Measurements from ENCODE around the gene MTG1.
"Not testable (repeated sequence)": the region's sequence is repeated elsewhere in the genome, so short reads cannot be mapped to it uniquely, and the experiment has no call there.

The MTG1 gene

GRCh38 chr10:133400624-133401424 is 6.9 kb downstream of the MTG1 start:
- DNase-seq (ENCODE audit: low read depth), result no peak

GRCh38 chr10:133401500-133401899 is 7.5 kb downstream of the MTG1 start:
- no peak for DNase-seq (ENCODE audit: low read depth)

- DNase-seq (ENCODE audit: low read depth), result no peak
These were observed 8.2 kb downstream of the MTG1 start for GRCh38 chr10:133401981-133402725.

- no peak for DNase-seq (ENCODE audit: low read depth)
These were observed 9.4 kb downstream of the MTG1 start for GRCh38 chr10:133403359-133403758.

DNA sequence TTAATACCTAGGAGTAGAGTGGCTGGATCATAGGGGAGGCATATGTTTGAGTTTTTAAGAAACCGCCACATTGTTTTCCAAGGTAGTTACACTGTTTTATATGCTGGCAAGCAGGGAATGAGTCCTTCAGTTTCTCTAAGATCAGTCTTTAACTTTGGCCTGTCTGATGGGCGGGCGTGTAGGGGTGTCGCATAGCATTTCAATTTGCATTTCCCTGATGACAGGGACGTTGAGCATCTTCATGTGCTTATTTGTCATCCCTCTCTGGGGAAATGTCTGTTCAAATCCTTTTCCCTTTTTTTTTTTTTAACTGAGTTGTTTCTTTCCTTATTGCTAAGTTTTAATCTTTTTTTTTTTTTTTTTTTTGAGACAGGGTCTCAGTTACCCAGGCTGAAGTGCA is 9.8 kb downstream of the MTG1 start:
- no peak for DNase-seq (ENCODE audit: low read depth)

DNA sequence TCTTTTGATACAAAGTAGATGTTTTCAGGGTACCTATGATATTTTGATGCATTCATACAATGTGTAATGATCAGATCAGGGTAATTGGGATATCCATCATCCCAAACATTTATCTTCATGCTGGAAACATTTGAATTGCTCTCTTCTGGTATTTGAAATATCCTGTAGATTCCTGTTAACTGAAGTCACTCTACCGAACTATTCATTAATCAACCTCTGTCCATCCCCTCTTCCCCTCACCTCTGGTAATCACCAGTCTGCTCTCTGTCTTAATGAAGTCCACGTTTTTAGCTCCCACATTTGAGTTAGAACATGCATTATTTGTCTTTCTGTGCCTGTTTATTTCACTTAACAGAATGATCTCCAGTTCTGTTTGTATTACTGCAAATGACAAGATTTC is 11.3 kb downstream of the MTG1 start:
- no peak for DNase-seq (ENCODE audit: low read depth)

GRCh38 chr10:133405844-133406527 is 12.0 kb downstream of the MTG1 start:
- DNase-seq (ENCODE audit: low read depth), result no peak

DNA sequence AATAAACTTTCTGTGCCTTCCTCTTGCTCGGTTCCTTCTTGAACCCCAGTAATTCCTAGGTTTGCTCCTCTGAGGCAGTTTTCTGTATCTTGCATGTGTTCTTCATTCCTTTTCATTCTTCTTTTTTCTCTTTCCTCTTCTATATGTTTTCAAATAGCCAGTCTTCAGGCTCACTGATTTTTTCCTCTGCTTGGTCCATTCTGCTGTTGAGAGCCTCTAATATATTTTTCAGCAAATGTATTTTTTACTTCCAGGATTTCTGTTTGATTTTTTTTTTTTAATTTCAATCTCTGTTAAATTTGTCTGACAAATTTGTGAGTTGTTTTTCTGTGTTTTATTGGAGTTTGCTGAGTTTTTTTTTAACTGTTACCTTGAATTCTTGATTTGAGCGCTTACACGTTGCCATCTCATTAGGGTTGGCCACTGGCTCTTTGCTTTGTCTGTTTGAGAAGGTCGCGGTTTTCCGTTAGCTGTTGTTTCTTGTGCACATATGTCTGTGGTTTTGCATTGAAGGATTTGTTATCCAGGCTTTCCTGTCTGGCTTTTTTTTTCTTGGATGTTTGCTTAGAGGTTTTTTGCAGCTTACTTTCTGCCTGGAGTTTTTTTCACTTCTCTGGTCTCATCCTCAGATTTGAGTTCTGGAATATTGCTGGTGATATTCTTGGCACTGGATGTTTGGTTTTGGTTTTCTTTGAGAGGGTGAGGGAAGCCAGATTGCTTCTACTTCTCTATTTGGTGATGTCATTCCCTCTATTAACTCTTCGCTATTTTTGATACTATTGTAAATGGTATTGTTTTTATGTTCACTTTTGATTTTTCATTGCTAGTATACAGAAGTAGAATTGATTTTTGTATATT is 17.8 kb downstream of the MTG1 start:
- DNase-seq (ENCODE audit: low read depth), result no peak

- DNase-seq (ENCODE audit: low read depth), result no peak
These were observed 18.4 kb downstream of the MTG1 start for GRCh38 chr10:133412381-133412711.

- not testable (repeated sequence) for DNase-seq (ENCODE audit: low read depth)
These were observed 20.4 kb downstream of the MTG1 start for GRCh38 chr10:133414401-133414800.

DNA sequence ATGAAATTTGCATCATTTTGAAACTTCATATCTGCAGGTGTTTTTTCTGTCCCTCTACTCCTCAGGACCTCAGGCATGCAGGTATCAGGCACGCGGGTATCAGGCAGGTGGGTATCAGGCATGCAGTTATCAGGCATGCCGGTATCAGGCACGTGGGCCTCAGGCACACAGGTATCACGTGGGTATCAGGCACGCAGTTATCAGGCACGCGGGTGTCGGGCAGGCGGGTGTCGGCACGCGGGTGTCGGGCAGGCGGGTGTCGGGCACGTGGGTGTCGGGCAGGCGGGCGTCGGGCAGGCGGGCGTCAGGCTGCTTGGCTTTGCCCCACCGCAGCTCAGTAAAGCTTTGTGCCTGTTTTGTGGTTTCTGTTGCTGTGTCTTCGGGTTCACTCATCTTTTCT is 21.8 kb downstream of the MTG1 start:
- DNase-seq (ENCODE audit: low read depth), result no peak

GRCh38 chr10:133418289-133418993 is 24.5 kb downstream of the MTG1 start:
- no peak for DNase-seq (ENCODE audit: low read depth)

GRCh38 chr10:133419211-133419950 is 25.4 kb downstream of the MTG1 start:
- DNase-seq (ENCODE audit: low read depth), result no peak

DNA sequence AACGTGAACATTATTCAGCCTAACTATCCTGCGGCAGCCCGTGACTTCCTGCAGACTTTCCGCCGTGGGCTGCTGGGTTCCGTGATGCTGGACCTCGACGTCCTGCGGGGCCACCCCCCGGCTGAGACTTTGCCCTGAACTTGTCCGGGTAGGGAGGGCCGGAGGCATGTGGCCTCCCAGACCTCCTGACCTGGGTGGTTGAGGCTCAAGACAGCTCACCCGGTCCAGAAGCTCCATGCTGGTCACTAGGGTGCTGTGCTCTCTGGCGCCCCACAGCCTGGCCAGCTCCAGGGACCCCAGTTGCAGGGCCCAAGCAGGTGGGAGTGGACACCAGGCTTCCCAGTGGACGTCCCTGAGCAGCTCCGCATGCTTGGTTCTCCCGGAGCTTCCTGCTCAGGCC is 26.1 kb downstream of the MTG1 start:
- DNase-seq (ENCODE audit: low read depth), result no peak

DNA sequence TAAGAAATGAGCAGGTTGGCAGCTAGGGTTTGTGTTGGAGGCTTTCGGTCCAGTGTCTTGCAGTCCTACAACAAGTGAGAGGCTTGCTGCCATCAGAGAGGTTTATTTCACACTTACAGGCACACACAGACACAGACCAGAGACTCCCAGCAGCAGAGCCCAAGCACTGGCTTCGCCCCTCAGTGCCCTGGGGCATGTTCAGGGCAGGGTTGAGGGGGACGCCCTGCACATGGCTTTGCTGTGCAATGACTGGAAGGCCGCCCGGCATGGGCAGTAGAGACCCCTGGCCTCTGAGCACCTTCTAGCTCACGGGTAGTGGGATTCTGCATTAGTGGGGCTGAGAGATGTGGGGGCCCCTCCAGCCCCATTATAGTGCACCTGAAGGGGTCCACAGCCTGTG is 26.6 kb downstream of the MTG1 start:
- DNase-seq (ENCODE audit: low read depth), result no peak

DNA sequence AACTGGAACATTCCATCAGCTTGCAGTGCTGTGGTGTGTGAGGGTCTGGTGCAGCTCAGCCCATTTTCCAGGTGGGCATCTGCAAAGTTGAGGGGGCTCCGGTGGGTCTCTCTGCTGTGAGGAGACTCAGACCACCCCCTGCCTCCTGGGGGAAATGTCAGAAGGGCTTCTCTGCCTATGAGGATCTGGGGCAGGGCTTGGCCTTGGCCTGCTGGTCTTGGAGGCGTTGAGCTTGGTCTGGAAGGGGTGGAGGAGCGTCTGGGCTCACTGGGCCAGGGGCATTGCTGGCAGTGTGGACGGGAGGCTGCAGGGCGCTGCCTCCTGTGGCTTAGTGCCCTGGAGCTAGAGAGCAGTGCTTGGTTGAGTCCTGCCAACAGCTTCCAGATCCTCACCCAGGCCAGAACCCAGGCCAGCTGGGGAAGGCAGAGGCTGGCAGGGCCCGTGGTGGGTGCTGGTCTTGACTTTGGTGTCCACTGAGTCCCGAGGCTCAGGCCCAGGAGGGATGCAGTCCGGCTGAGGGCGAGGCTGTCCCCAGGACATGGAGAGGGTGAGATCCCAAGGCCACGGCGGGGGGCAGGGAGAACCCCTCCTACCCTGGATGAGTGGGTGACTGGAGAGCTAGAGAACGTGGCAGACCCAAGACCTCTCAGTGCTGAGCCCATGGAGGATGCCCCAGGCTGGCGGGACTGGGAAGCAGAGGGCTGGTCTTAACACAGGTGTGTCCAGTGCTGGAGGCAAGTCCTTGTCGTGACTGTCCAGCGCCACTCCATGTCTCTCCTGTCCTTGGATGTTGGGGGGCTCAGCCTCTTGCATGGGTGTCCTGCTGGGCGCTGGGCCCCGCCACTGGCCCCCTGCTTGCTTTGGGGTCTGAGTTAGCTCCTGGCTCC is 27.6 kb downstream of the MTG1 start:
- DNase-seq (ENCODE audit: low read depth), result no peak

DNA sequence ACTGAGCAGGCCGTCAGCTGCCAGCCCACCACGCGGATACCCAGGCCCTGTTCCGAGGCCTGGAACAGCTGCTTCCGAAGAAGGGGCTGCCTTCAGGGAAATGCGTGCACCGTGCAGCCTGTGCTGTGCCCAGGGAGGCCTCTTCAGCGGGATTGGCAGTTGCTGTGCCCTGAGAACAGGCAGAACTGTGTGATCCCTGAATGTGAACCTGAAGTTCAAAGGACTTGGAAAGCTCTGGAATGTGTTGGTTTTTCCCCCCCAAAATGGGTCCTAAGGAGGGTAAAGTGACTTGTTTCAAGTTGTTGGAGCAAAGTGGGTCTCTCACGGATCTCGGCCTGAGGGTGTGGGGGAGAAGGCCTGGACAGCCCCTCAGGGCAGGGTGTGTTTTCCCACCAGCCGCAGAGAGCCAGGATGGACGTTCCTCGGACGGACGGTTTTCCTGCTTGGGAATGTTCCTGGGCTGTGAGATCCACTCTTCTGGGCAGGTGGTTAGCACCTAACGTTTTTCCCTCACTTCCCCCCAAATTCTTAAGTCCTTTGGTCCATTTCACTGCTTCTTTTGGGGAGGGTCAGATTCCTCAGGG is 28.4 kb downstream of the MTG1 start:
- DNase-seq (ENCODE audit: low read depth), result no peak

GRCh38 chr10:133422807-133423771 is 29.1 kb downstream of the MTG1 start:
- no peak for DNase-seq (ENCODE audit: low read depth)

Measured in activated T-helper 9 cell treated with anti-CD3 and anti-CD28 coated beads, Interleukin-2, amount 50 U/mL, for 16 hours (primary cell).